GM12875 (cell line): ENCODE data around the gene SLC4A5.
"Not testable (repeated sequence)": the region's sequence is repeated elsewhere in the genome, so short reads cannot be mapped to it uniquely, and the experiment has no call there.

ENCODE experiments used
- H3K4me3 ChIP-seq: one replicate; pipeline ENCODE4 v1.5.1; 2011; ENCODE audit warnings: low read depth, low read length, control low read depth
- TF ChIP-seq, protein P1 (sequence below): IDR thresholded peaks from 2 replicates; pipeline ENCODE4 v1.5.1; 2011; ENCODE audit warnings: low read depth, mild to moderate bottlenecking, control low read depth, inconsistent platforms, low read length, moderate library complexity, borderline replicate concordance; ENCODE audit not compliant: insufficient read depth

SLC4A5 gene

GRCh38 chr2:74235041-74235440 is 108.2 kb downstream of the SLC4A5 start:
- TF ChIP-seq, protein P1, sequence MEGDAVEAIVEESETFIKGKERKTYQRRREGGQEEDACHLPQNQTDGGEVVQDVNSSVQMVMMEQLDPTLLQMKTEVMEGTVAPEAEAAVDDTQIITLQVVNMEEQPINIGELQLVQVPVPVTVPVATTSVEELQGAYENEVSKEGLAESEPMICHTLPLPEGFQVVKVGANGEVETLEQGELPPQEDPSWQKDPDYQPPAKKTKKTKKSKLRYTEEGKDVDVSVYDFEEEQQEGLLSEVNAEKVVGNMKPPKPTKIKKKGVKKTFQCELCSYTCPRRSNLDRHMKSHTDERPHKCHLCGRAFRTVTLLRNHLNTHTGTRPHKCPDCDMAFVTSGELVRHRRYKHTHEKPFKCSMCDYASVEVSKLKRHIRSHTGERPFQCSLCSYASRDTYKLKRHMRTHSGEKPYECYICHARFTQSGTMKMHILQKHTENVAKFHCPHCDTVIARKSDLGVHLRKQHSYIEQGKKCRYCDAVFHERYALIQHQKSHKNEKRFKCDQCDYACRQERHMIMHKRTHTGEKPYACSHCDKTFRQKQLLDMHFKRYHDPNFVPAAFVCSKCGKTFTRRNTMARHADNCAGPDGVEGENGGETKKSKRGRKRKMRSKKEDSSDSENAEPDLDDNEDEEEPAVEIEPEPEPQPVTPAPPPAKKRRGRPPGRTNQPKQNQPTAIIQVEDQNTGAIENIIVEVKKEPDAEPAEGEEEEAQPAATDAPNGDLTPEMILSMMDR = no peak
- no peak overlapping the region for H3K4me3 ChIP-seq

- TF ChIP-seq, protein P1 = no peak
These were observed 109.6 kb downstream of the SLC4A5 start for GRCh38 chr2:74233648-74234047.

GRCh38 chr2:74232426-74232825 is 110.8 kb downstream of the SLC4A5 start:
- TF ChIP-seq, protein P1 = no peak
- no peak overlapping the region for H3K4me3 ChIP-seq

More at GRCh38 chr2:74233648-74234047, 109.6 kb downstream of the SLC4A5 start:
- H3K4me3 ChIP-seq = no peak overlapping the region

GRCh38 chr2:74229865-74230264 is 113.4 kb downstream of the SLC4A5 start:
- not testable (repeated sequence) for H3K4me3 ChIP-seq

GRCh38 chr2:74228772-74229171 is 114.4 kb downstream of the SLC4A5 start:
- TF ChIP-seq, protein P1 = no peak
- H3K4me3 ChIP-seq = no peak overlapping the region

DNA sequence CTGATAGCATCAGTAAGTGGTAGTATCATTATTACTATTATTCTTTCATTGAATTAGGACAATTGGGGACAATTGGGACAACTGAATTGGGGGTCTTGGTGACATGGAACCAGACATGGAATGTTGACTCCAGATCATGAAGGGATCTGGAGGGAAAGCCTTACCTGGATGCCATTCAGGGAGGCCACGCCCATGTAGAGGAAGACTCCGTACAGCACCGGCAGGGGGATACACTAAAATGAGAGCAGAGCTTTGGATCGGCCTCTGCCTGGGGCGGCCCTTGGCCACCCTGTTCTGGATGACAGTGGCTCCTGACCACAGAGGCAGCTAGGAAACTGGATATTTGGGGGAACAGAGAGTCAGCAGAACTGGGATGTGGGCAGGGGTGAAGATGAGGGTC is 115.6 kb downstream of the SLC4A5 start:
- H3K4me3 ChIP-seq = no peak overlapping the region
- TF ChIP-seq, protein P1 = no peak

DNA sequence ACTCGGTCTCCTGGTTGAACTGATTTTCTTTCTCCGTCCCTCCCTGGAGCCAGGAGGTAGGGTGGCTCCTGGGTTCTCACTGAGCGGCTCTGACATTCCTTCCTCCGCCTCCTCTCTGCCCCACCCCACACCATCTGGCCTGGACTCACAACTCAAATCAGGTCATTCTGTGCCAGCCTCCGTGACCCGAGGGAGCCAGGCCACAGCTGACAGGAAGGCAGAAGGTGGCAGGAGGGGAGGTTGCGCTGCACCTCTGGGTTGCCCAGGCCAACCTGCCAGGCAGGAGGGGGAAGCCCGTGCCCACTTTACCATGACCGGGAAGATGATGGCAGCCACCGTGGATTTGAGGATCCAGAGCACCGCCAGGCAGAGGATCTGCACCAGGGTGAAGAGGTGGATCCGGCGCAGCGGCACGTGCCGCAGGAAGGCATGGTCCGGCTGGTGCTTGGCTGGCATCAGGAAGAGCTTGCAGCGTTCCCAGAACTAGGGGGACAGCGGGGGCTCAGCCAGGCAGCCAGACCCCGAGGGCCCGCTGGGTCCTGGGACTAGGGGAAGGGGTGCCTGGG is 116.5 kb downstream of the SLC4A5 start:
- TF ChIP-seq, protein P1 = no peak
- no peak overlapping the region for H3K4me3 ChIP-seq

DNA sequence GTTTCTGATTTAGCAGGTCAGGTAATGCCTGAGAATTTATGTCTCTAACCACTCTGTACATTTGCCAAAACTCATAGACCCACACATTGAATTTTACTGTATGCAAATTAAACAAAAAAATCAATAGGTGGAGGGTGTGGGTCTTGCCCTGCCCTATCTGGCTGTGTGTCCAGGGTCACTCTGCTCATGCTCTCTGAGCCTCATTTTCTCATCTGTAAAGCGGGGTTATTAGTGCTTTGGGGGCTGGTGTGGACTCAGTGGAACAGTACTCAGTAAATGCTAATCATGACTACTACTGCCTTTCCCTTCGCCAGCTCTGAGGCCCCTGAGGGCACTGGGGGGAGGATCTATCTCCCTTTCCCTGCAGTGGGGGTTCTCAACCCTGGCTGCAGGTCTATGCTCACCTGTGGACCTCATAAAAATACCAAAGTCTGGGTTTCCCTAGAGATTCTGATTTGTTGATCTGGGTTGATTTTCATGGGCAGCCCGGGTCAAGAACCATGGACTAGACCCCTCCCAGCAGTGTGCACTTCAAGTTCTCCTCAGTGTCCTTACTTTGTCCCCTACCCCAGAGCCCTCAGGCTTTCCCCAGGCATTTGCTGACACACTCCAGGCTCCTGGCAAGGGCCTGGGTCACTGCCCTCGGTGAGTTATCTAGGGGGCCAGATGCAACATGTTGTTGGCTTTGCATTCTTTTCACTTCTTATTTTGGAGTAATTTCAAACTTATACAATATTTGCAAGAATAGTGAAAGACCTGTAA is 117.3 kb downstream of the SLC4A5 start:
- H3K4me3 ChIP-seq = no peak overlapping the region
- TF ChIP-seq, protein P1 = no peak
